GM12878 (cell line): Measurements from ENCODE around the gene C1orf232. TPM values are rescaled to one million over a fixed set of nuclear protein-coding genes. Genes with fewer than 3 reads are reported as not detected.
A peak's percentile ranks its signal among the peaks of the same experiment; 100 is the strongest.

ENCODE experiments used
- ATAC-seq: fragments of 200-7000 bp; cut with Tn5 transposase; 3 replicates; pipeline ENCODE4 v1.9.1; 2020; ENCODE audit warnings: mild to moderate bottlenecking, moderate library complexity
- BruUV-seq: library from RNA; stranded (reverse); fragments of 400-500 nt; replicated peaks from 2 replicates; lab custom pipeline; 2021; lab: Mats Ljungman, UMichigan
- CTCF ChIA-PET: fragments of 300-600 bp; sonication (Branson Sonifier 250); formaldehyde crosslinking; extraction: SDS; loops from one replicate; lab custom pipeline; 2021; ENCODE audit warnings: inconsistent platforms; lab: Yijun Ruan, JAX
- POLR2A ChIA-PET: fragments of 350-600 bp; formaldehyde crosslinking; extraction: SDS; loops from one replicate; lab custom pipeline; 2021; ENCODE audit warnings: inconsistent platforms; lab: Charles Lee
- RAD21 ChIA-PET: fragments of 300-600 bp; sonication (Branson Sonifier 250); formaldehyde crosslinking; loops from one replicate; lab custom pipeline; 2023; ENCODE audit warnings: antibody characterized with exemption; ENCODE audit not compliant: unreplicated experiment; lab: Charles Lee
- SMC1A ChIA-PET: fragments of 300-600 bp; sonication (Branson Sonifier 250); formaldehyde crosslinking; loops from one replicate; lab custom pipeline; 2023; ENCODE audit not compliant: unreplicated experiment, uncharacterized antibody; lab: Charles Lee
- DNase-seq: peaks from one replicate; pipeline ENCODE4 v3.0.0-alpha.2; 2011; ENCODE audit warnings: low read depth, low spot score
- FAIRE-seq: peaks from 3 replicates; lab custom pipeline; 2011; peaks lifted over from hg19 to GRCh38; lab: Jason Lieb, UNC
- H2AFZ ChIP-seq: 2 replicates; pipeline ENCODE4 v1.6.0; 2011; ENCODE audit warnings: low read depth, low read length, control low read depth; ENCODE audit not compliant: control insufficient read depth
- H3K27ac ChIP-seq: 2 replicates; pipeline ENCODE4 v1.5.1; 2011; ENCODE audit warnings: control low read depth; ENCODE audit not compliant: control insufficient read depth, insufficient read depth
- H3K27me3 ChIP-seq, 2 experiments: replicated peaks in 1 of 2; 2 replicates each; pipeline versions ENCODE4 v1.6.0 to v1.6.1; 2011; ENCODE audit warnings: low read length in 1 of 2; ENCODE audit not compliant: control insufficient read depth in 2 of 2, insufficient read depth in 2 of 2
- H3K36me3 ChIP-seq, 2 experiments: 2 replicates each; pipeline ENCODE4 v1.5.1; 2011; ENCODE audit warnings: low read length in 1 of 2; ENCODE audit not compliant: control insufficient read depth in 2 of 2, insufficient read depth in 2 of 2
- H3K4me1 ChIP-seq: 2 replicates; pipeline ENCODE4 v1.6.1; 2011; ENCODE audit warnings: mild to moderate bottlenecking, low read length, moderate library complexity, mixed read lengths; ENCODE audit not compliant: control insufficient read depth, insufficient read depth
- H3K4me2 ChIP-seq: 2 replicates; pipeline ENCODE4 v1.6.0; 2011; ENCODE audit warnings: control low read depth; ENCODE audit not compliant: control insufficient read depth, insufficient read depth
- H3K4me3 ChIP-seq: fragments of 200-600 bp; sonication (generic); 2 replicates; pipeline ENCODE4 v1.5.1; 2016
- H3K79me2 ChIP-seq: 2 replicates; pipeline ENCODE4 v1.6.0; 2011; ENCODE audit warnings: low read length; ENCODE audit not compliant: control insufficient read depth, insufficient read depth
- H3K9ac ChIP-seq: 2 replicates; pipeline ENCODE4 v1.8.0; 2011; ENCODE audit warnings: low read length, control low read depth, mixed read lengths; ENCODE audit not compliant: control insufficient read depth, insufficient read depth
- H3K9me3 ChIP-seq: replicated peaks from 3 replicates; pipeline ENCODE4 v1.5.1; 2011; ENCODE audit warnings: mild to moderate bottlenecking, low read length; ENCODE audit not compliant: control insufficient read depth, insufficient read depth
- H4K20me1 ChIP-seq: 2 replicates; pipeline ENCODE4 v1.6.0; 2011; ENCODE audit not compliant: control insufficient read depth, insufficient read depth
- EZH2 ChIP-seq: IDR thresholded peaks from 2 replicates; pipeline ENCODE4 v1.6.1; 2012; ENCODE audit warnings: low read depth, mild to moderate bottlenecking, control low read depth, inconsistent platforms, low read length, borderline replicate concordance; ENCODE audit not compliant: control insufficient read depth
- HDAC6 ChIP-seq: fragments of 200-600 bp; sonication (generic); IDR thresholded peaks from one replicate; pipeline ENCODE4 v1.8.0; 2017; ENCODE audit warnings: antibody characterized with exemption; ENCODE audit not compliant: unreplicated experiment
- HSF1 ChIP-seq: fragments of 150-350 bp; IDR thresholded peaks from 2 replicates; pipeline ENCODE4 v1.6.1; 2014; ENCODE audit warnings: mild to moderate bottlenecking, low read depth, low read length
- REST ChIP-seq: IDR thresholded peaks from 2 replicates; pipeline ENCODE4 v1.6.1; 2012; ENCODE audit warnings: mild to moderate bottlenecking, low read depth, low read length
- WRNIP1 ChIP-seq: IDR thresholded peaks from 2 replicates; pipeline ENCODE4 v1.6.1; 2011; ENCODE audit warnings: low read depth, low read length, improper control_type of control experiment, borderline replicate concordance
- WGBS: methylation state at CpG from one replicate; pipeline ENCODE4 v1.1.6; 2016; ENCODE audit warnings: low lambda C conversion rate; ENCODE audit not compliant: insufficient replicate concordance, insufficient coverage; ENCODE audit errors: missing lambda C conversion rate; 5-methylcytosine and 5-hydroxymethylcytosine counted together
- in situ Hi-C: fragments of 300-500 bp; cut with MboI; formaldehyde crosslinking; loops from 9 replicates; pipeline ENCODE4 v1.14.3; 2018; ENCODE audit warnings: mixed read lengths
- intact Hi-C: fragments of 100-400 bp; cut with micrococcal nuclease; formaldehyde crosslinking; loops from one replicate; pipeline ENCODE4 v1.14.2; 2022; ENCODE audit not compliant: unreplicated experiment
- polyA plus RNA-seq, 11 experiments: library from polyadenylated mRNA; depleted of rRNA in 4 of 11; unstranded in 6 of 11; stranded (reverse) in 5 of 11; fragments of >200 nt; fragmentation: Nextera tagmentation in 4 of 11; fragmentation: Illumina TruSeq in 1 of 11; extraction: Ambion mirVana in 4 of 11; extraction: Trizol in 1 of 11; gene quantifications; 1 replicate in 1 of 11; 2 replicates in 10 of 11; pipeline versions ENCODE4 v1.2.1 to v1.2.3, GENCODE V29; 2011 to 2016; ENCODE audit warnings: inconsistent platforms in 2 of 11, missing spikeins in 2 of 11, low read depth in 1 of 11
- total RNA-seq, 4 experiments: library from RNA; depleted of rRNA in 3 of 4; stranded (reverse); fragments of >200 nt in 3 of 4; fragmentation: Illumina TruSeq in 1 of 4; extraction: Trizol in 1 of 4; gene quantifications; 2 replicates each; pipeline versions ENCODE4 v1.2.1 to v1.2.3, GENCODE V29; 2013 to 2021
- TF ChIP-seq, protein P1 (sequence below): fragments of 450-650 bp; IDR thresholded peaks from 2 replicates; pipeline ENCODE4 v1.6.1; 2017; ENCODE audit warnings: mild to moderate bottlenecking, moderate library complexity
- TF ChIP-seq, protein P2 (sequence below): fragments of 450-650 bp; formaldehyde crosslinking; IDR thresholded peaks from 2 replicates; pipeline ENCODE4 v1.4.0; 2020; ENCODE audit warnings: mild to moderate bottlenecking, moderate library complexity

C1orf232 gene
- total and polyA plus RNA-seq, 10 of the 15 experiments (the other 5 are each of a cell fraction or from before 2014, with no cell fraction given), result not detected

- Histone ChIP-seq H3K79me2 (no peaks in the 10 kb centered on the region), H3K4me2 (peak overlapping the region; percentile 15; the same call in 1 of the 2 replicates), H2AFZ (no peak overlapping the region; the same call in none of the 2 replicates), H3K4me3 (no peak overlapping the region), H3K36me3 (peaks cover 0 to 6% of the 10 kb centered on the region in 2 experiments; a peak in 1 of 4 replicates), H3K9me3 (no peaks in the 10 kb centered on the region), H3K27me3 (no peaks in the 10 kb centered on the region), H3K9ac (peak overlapping the region; percentile 26; the same call in 1 of the 2 replicates), H3K4me1 (peaks cover 4% of the 10 kb centered on the region), H4K20me1 (no peaks in the 10 kb centered on the region), H3K27ac (peak overlapping the region; percentile 27; the same call in 1 of the 2 replicates)
- WGBS, result 76% methylated on average over 1 of the region's 1 CpG
- intact Hi-C loops, result no loop called here
- DNase-seq (no peak), ATAC-seq (no peak), FAIRE-seq (no peak)
- ChIA-PET RAD21 (interaction anchor here (0.8 to 2.4 kb wide), 6 partner anchors 11 to 192 kb away, joined by 3 to 19 read pairs (median 4); partner anchors contain the start of genes CD52, PAFAH2 and PDIK1L), SMC1A (interaction anchor here (0.7 to 2.3 kb wide), 10 partner anchors 11 to 253 kb away, joined by 3 to 21 read pairs (median 7); partner anchors contain the start of gene CEP85), POLR2A (interaction anchor here (1.3 to 2.0 kb wide), 2 partner anchors 13 to 15 kb away, joined by 5 to 13 read pairs; partner anchors contain the start of gene PDIK1L), CTCF (interaction anchor here (0.5 to 8.3 kb wide), 11 partner anchors 13 to 291 kb away, joined by 3 to 92 read pairs (median 4); partner anchors contain the start of genes CEP85 and PAFAH2)
- in situ Hi-C loops, result no loop called here
- no TSS peak for BruUV-seq
- TF ChIP-seq REST, result no peak
- TF ChIP-seq HSF1, result no peak
- no peak for TF ChIP-seq EZH2
- TF ChIP-seq, protein P1, sequence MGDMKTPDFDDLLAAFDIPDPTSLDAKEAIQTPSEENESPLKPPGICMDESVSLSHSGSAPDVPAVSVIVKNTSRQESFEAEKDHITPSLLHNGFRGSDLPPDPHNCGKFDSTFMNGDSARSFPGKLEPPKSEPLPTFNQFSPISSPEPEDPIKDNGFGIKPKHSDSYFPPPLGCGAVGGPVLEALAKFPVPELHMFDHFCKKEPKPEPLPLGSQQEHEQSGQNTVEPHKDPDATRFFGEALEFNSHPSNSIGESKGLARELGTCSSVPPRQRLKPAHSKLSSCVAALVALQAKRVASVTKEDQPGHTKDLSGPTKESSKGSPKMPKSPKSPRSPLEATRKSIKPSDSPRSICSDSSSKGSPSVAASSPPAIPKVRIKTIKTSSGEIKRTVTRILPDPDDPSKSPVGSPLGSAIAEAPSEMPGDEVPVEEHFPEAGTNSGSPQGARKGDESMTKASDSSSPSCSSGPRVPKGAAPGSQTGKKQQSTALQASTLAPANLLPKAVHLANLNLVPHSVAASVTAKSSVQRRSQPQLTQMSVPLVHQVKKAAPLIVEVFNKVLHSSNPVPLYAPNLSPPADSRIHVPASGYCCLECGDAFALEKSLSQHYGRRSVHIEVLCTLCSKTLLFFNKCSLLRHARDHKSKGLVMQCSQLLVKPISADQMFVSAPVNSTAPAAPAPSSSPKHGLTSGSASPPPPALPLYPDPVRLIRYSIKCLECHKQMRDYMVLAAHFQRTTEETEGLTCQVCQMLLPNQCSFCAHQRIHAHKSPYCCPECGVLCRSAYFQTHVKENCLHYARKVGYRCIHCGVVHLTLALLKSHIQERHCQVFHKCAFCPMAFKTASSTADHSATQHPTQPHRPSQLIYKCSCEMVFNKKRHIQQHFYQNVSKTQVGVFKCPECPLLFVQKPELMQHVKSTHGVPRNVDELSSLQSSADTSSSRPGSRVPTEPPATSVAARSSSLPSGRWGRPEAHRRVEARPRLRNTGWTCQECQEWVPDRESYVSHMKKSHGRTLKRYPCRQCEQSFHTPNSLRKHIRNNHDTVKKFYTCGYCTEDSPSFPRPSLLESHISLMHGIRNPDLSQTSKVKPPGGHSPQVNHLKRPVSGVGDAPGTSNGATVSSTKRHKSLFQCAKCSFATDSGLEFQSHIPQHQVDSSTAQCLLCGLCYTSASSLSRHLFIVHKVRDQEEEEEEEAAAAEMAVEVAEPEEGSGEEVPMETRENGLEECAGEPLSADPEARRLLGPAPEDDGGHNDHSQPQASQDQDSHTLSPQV, result no peak
- TF ChIP-seq WRNIP1, result no peak
- no peak for TF ChIP-seq HDAC6
- TF ChIP-seq, protein P2, sequence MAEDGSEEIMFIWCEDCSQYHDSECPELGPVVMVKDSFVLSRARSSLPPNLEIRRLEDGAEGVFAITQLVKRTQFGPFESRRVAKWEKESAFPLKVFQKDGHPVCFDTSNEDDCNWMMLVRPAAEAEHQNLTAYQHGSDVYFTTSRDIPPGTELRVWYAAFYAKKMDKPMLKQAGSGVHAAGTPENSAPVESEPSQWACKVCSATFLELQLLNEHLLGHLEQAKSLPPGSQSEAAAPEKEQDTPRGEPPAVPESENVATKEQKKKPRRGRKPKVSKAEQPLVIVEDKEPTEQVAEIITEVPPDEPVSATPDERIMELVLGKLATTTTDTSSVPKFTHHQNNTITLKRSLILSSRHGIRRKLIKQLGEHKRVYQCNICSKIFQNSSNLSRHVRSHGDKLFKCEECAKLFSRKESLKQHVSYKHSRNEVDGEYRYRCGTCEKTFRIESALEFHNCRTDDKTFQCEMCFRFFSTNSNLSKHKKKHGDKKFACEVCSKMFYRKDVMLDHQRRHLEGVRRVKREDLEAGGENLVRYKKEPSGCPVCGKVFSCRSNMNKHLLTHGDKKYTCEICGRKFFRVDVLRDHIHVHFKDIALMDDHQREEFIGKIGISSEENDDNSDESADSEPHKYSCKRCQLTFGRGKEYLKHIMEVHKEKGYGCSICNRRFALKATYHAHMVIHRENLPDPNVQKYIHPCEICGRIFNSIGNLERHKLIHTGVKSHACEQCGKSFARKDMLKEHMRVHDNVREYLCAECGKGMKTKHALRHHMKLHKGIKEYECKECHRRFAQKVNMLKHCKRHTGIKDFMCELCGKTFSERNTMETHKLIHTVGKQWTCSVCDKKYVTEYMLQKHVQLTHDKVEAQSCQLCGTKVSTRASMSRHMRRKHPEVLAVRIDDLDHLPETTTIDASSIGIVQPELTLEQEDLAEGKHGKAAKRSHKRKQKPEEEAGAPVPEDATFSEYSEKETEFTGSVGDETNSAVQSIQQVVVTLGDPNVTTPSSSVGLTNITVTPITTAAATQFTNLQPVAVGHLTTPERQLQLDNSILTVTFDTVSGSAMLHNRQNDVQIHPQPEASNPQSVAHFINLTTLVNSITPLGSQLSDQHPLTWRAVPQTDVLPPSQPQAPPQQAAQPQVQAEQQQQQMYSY (CRISPR knock-in tag), result no peak
- TF ChIP-seq, all 136 proteins: peak for 0
These were observed 42.8 kb downstream of the C1orf232 start for GRCh38 chr1:26125946-26126320.
